Breast epithelium (tissue), 4 donors: ENCODE data around the gene GATA6. TPM values are rescaled to one million over a fixed set of nuclear protein-coding genes. Genes with fewer than 3 reads are reported as not detected.
"Not testable (repeated sequence)": the region's sequence is repeated elsewhere in the genome, so short reads cannot be mapped to it uniquely, and the experiment has no call there.

Experiments used
- DNase-seq, 2 donors: peaks; one replicate each; pipeline ENCODE4 v3.0.0-alpha.2; 2019; ENCODE audit warnings: low spot score in 2 of 2
- H3K27ac ChIP-seq, 2 donors: fragments of 200-600 bp; sonication (generic) in 1 of 2; one replicate each; pipeline ENCODE4 v1.5.1; 2016 to 2019; ENCODE audit warnings: mild to moderate bottlenecking in 1 of 2
- H3K27me3 ChIP-seq, 2 donors: fragments of 200-600 bp; sonication (generic) in 1 of 2; one replicate each; pipeline versions ENCODE4 v1.5.1 to v1.6.0; 2017 to 2019; ENCODE audit warnings: control low read depth in 1 of 2, mild to moderate bottlenecking in 1 of 2
- H3K36me3 ChIP-seq: fragments of 200-600 bp; one replicate; pipeline ENCODE4 v1.5.1; 2019
- H3K4me1 ChIP-seq, 2 donors: fragments of 200-600 bp; sonication (generic); one replicate each; pipeline ENCODE4 v1.5.1; 2016 to 2019; ENCODE audit warnings: control low read depth in 1 of 2
- H3K4me3 ChIP-seq, 3 donors: fragments of 200-600 bp; sonication (generic); 1 replicate in 2 of 3; 2 replicates in 1 of 3; pipeline ENCODE4 v1.5.1; 2016 to 2019; ENCODE audit warnings: mild to moderate bottlenecking in 3 of 3, moderate library complexity in 2 of 3
- H3K9me3 ChIP-seq, 2 donors: fragments of 200-600 bp; sonication (generic) in 1 of 2; one replicate each; pipeline ENCODE4 v1.5.1; 2016 to 2019; ENCODE audit warnings: control low read depth in 1 of 2
- CTCF ChIP-seq, 3 donors: fragments of 450-650 bp; IDR thresholded peaks; one replicate each; pipeline ENCODE4 v1.5.1; 2016 to 2017; ENCODE audit warnings: antibody characterized with exemption in 3 of 3, mild to moderate bottlenecking in 3 of 3, moderate library complexity in 3 of 3
- POLR2A ChIP-seq: fragments of 450-650 bp; IDR thresholded peaks from one replicate; pipeline ENCODE4 v1.6.1; 2016; ENCODE audit warnings: antibody characterized with exemption, mild to moderate bottlenecking, moderate library complexity
- POLR2AphosphoS5 ChIP-seq, 3 donors: sonication (generic); formaldehyde crosslinking; IDR thresholded peaks; one replicate each; pipeline ENCODE4 v1.6.1; 2017; ENCODE audit warnings: antibody characterized with exemption in 3 of 3
- intact Hi-C: fragments of 100-400 bp; cut with DNase I; formaldehyde crosslinking; loops from one replicate; pipeline ENCODE4 v1.15.1; 2023; ENCODE audit warnings: low total_unique reads
- total RNA-seq, 3 donors: library from RNA; depleted of rRNA; stranded (reverse); fragments of >200 nt; gene quantifications; one replicate each; pipeline ENCODE4 v1.1.0, GENCODE V29; 2016

The GATA6 gene
- total RNA-seq, 3 donors from 2014 or later, result 3.0 to 11.1 (median 11.0) TPM

GRCh38 chr18:22191346-22191695 lies 21.9 kb downstream of the GATA6 start:
- no peaks in the 10 kb centered on the region for H3K4me1 ChIP-seq
- intact Hi-C loops, result no loop called here

GRCh38 chr18:22191923-22192322 lies 22.5 kb downstream of the GATA6 start:
- Histone ChIP-seq H3K4me3 (no peak overlapping the region), H3K27ac (peak overlapping the region in 1 of 2 donors; percentile 64), H3K36me3 (no peaks in the 10 kb centered on the region), H3K4me1 (no peaks in the 10 kb centered on the region), H3K9me3 (no peaks in the 10 kb centered on the region), H3K27me3 (no peaks in the 10 kb centered on the region)
- TF ChIP-seq CTCF (IDR thresholded peaks at IDR 0.05), result no peak
- TF ChIP-seq POLR2A, result no peak
- TF ChIP-seq POLR2AphosphoS5 (IDR thresholded peaks at IDR 0.05), result no peak
- intact Hi-C loops, result no loop called here
- no peak for DNase-seq

More at GRCh38 chr18:22191346-22191695, 21.9 kb downstream of the GATA6 start:
- H3K9me3 ChIP-seq, result no peaks in the 10 kb centered on the region
- peak overlapping the region in 1 of 2 donors; percentile 22 for H3K27ac ChIP-seq
- no peak overlapping the region for H3K4me3 ChIP-seq
- no peaks in the 10 kb centered on the region for H3K27me3 ChIP-seq
- no peaks in the 10 kb centered on the region for H3K36me3 ChIP-seq
- DNase-seq, result no peak
- TF ChIP-seq POLR2AphosphoS5 (IDR thresholded peaks at IDR 0.05) (no peak), CTCF (IDR thresholded peaks at IDR 0.05) (no peak)

- no peak for DNase-seq
- intact Hi-C loops, result no loop called here
- TF ChIP-seq POLR2A (no peak), POLR2AphosphoS5 (IDR thresholded peaks at IDR 0.05) (no peak), CTCF (IDR thresholded peaks at IDR 0.05) (no peak)
- peak overlapping the region in 1 of 2 donors; percentile 34 for H3K27ac ChIP-seq
- H3K27me3 ChIP-seq, result no peaks in the 10 kb centered on the region
- no peaks in the 10 kb centered on the region for H3K36me3 ChIP-seq
- no peaks in the 10 kb centered on the region for H3K4me1 ChIP-seq
- H3K9me3 ChIP-seq, result no peaks in the 10 kb centered on the region
- H3K4me3 ChIP-seq, result no peak overlapping the region
Measured at GRCh38 chr18:22193466-22193865, 24.1 kb downstream of the GATA6 start.

- peak overlapping the region in 1 of 2 donors; percentile 38 for H3K27ac ChIP-seq
- H3K9me3 ChIP-seq, result no peaks in the 10 kb centered on the region
- intact Hi-C loops, result no loop called here
- no peaks in the 10 kb centered on the region for H3K4me1 ChIP-seq
- no peaks in the 10 kb centered on the region for H3K36me3 ChIP-seq
- no peak for DNase-seq
- no peak for TF ChIP-seq POLR2A
- TF ChIP-seq CTCF (IDR thresholded peaks at IDR 0.05), result no peak
- TF ChIP-seq POLR2AphosphoS5 (IDR thresholded peaks at IDR 0.05), result no peak
- no peaks in the 10 kb centered on the region for H3K27me3 ChIP-seq
- H3K4me3 ChIP-seq, result no peak overlapping the region
Measured at GRCh38 chr18:22194151-22194598, 24.8 kb downstream of the GATA6 start.

- no peak overlapping the region for H3K4me3 ChIP-seq
- H3K27ac ChIP-seq, result no peak overlapping the region
- no peak for TF ChIP-seq POLR2A
- TF ChIP-seq POLR2AphosphoS5 (IDR thresholded peaks at IDR 0.05), result no peak
- TF ChIP-seq CTCF (IDR thresholded peaks at IDR 0.05), result no peak
- intact Hi-C loops, result no loop called here
- no peaks in the 10 kb centered on the region for H3K4me1 ChIP-seq
- H3K27me3 ChIP-seq, result no peaks in the 10 kb centered on the region
- DNase-seq, result no peak
- H3K36me3 ChIP-seq, result no peaks in the 10 kb centered on the region
- no peaks in the 10 kb centered on the region for H3K9me3 ChIP-seq
Measured at GRCh38 chr18:22195052-22195451, 25.7 kb downstream of the GATA6 start.

GRCh38 chr18:22196943-22197342 lies 27.6 kb downstream of the GATA6 start:
- intact Hi-C loops, H3K4me1 ChIP-seq, H3K27me3 ChIP-seq, H3K36me3 ChIP-seq, DNase-seq, H3K9me3 ChIP-seq, H3K4me3 ChIP-seq, H3K27ac ChIP-seq: not testable (repeated sequence)
